H1 (cell line): Measurements from ENCODE around the gene DRC1. TPM values are rescaled to one million over a fixed set of nuclear protein-coding genes. Genes with fewer than 3 reads are reported as not detected.

Source experiments
- CTCF ChIA-PET: fragments of 300-600 bp; sonication (Branson Sonifier 250); formaldehyde crosslinking; loops from one replicate; lab custom pipeline; 2021; ENCODE audit not compliant: partially characterized antibody; lab: Charles Lee
- POLR2A ChIA-PET: fragments of 300-600 bp; sonication (Branson Sonifier 250); formaldehyde crosslinking; loops from one replicate; lab custom pipeline; 2021; ENCODE audit warnings: inconsistent platforms; ENCODE audit not compliant: partially characterized antibody; lab: Charles Lee
- DNase-seq, 2 experiments: peaks; one replicate each; pipeline versions ENCODE4 v3.0.0 to v3.0.0-alpha.2; 2010 to 2022; ENCODE audit warnings: low spot score in 2 of 2, low read depth in 1 of 2, mixed read lengths in 1 of 2
- FAIRE-seq: peaks from 2 replicates; lab custom pipeline; 2011; peaks lifted over from hg19 to GRCh38; lab: Jason Lieb, UNC
- H2AFZ ChIP-seq: 2 replicates; pipeline ENCODE4 v1.8.1; 2012; ENCODE audit warnings: low read length, inconsistent platforms
- H2AK5ac ChIP-seq: 2 replicates; pipeline ENCODE4 v1.6.1; 2013; ENCODE audit warnings: low read depth, low read length
- H2BK120ac ChIP-seq: replicated peaks from 2 replicates; pipeline ENCODE3; 2013; ENCODE audit warnings: low read depth, low read length, inconsistent platforms
- H2BK12ac ChIP-seq: 2 replicates; pipeline ENCODE4 v1.6.1; 2013; ENCODE audit warnings: low read depth, low read length
- H2BK15ac ChIP-seq: 2 replicates; pipeline ENCODE4 v1.6.1; 2013; ENCODE audit warnings: low read length
- H2BK20ac ChIP-seq: 2 replicates; pipeline ENCODE4 v1.6.1; 2013; ENCODE audit warnings: low read length
- H2BK5ac ChIP-seq: 2 replicates; pipeline ENCODE4 v1.6.1; 2013; ENCODE audit warnings: low read depth, low read length
- H3K14ac ChIP-seq: 2 replicates; pipeline ENCODE4 v1.6.1; 2013; ENCODE audit warnings: inconsistent platforms; ENCODE audit not compliant: insufficient read length
- H3K18ac ChIP-seq: 2 replicates; pipeline ENCODE4 v1.6.1; 2013; ENCODE audit warnings: low read length; ENCODE audit errors: extremely low read depth
- H3K23ac ChIP-seq: 2 replicates; pipeline ENCODE4 v1.6.1; 2013; ENCODE audit warnings: inconsistent platforms; ENCODE audit not compliant: insufficient read length
- H3K23me2 ChIP-seq: 2 replicates; pipeline ENCODE4 v1.6.1; 2013; ENCODE audit warnings: low read depth, low read length
- H3K27ac ChIP-seq: 2 replicates; pipeline ENCODE4 v1.6.1; 2011; ENCODE audit warnings: low read depth, low read length, inconsistent platforms
- H3K27me3 ChIP-seq, 4 experiments: replicated peaks in 1 of 4; 1 replicate in 1 of 4; 2 replicates in 3 of 4; pipeline versions ENCODE4 v1.6.1 to v1.8.1; 2011 to 2013; ENCODE audit warnings: low read length in 3 of 4, mild to moderate bottlenecking in 3 of 4, inconsistent platforms in 2 of 4, mixed read lengths in 2 of 4, moderate library complexity in 1 of 4; ENCODE audit not compliant: control insufficient read depth in 3 of 4, insufficient read depth in 3 of 4; ENCODE audit errors: extremely low read depth in 1 of 4
- H3K36me3 ChIP-seq, 4 experiments: 2 replicates each; pipeline versions ENCODE4 v1.6.1 to v1.8.1; 2011 to 2013; ENCODE audit warnings: mild to moderate bottlenecking in 4 of 4, low read length in 3 of 4, moderate library complexity in 2 of 4, control low read depth in 1 of 4, inconsistent platforms in 1 of 4; ENCODE audit not compliant: insufficient read depth in 4 of 4, control insufficient read depth in 2 of 4
- H3K4ac ChIP-seq: replicated peaks from 2 replicates; pipeline ENCODE3; 2013; ENCODE audit warnings: low read length, low read depth, mixed read lengths, inconsistent platforms; ENCODE audit not compliant: insufficient read length
- H3K4me1 ChIP-seq, 4 experiments: replicated peaks in 1 of 4; 1 replicate in 1 of 4; 2 replicates in 3 of 4; pipeline versions ENCODE4 v1.6.1 to v1.8.1; 2011 to 2013; ENCODE audit warnings: low read length in 3 of 4, inconsistent platforms in 2 of 4, mixed read lengths in 1 of 4; ENCODE audit not compliant: insufficient read depth in 4 of 4, control insufficient read depth in 3 of 4
- H3K4me2 ChIP-seq, 2 experiments: 2 replicates each; pipeline versions ENCODE4 v1.6.1 to v1.8.1; 2011 to 2013; ENCODE audit warnings: low read depth in 2 of 2, low read length in 2 of 2, control low read depth in 1 of 2, inconsistent platforms in 1 of 2, mild to moderate bottlenecking in 1 of 2; ENCODE audit not compliant: insufficient read depth in 1 of 2
- H3K4me3 ChIP-seq, 4 experiments: fragments of 200-600, 300-600 bp in 1 of 4; sonication (generic), shearing (Covaris generic), sonication (Bioruptor Twin) in 1 of 4; 2 replicates each; pipeline versions ENCODE4 v1.5.1 to v1.8.1; 2011 to 2016; ENCODE audit warnings: low read length in 4 of 4, low read depth in 3 of 4, control low read depth in 2 of 4, inconsistent platforms in 2 of 4, mild to moderate bottlenecking in 2 of 4, mixed read lengths in 1 of 4, moderate library complexity in 1 of 4; ENCODE audit not compliant: insufficient read depth in 2 of 4; ENCODE audit errors: extremely low read depth in 1 of 4
- H3K56ac ChIP-seq: replicated peaks from 2 replicates; pipeline ENCODE3; 2013; ENCODE audit warnings: low read depth, mild to moderate bottlenecking, mixed read lengths, low read length, inconsistent platforms; ENCODE audit not compliant: insufficient read length
- H3K79me1 ChIP-seq: 2 replicates; pipeline ENCODE4 v1.6.1; 2013; ENCODE audit warnings: low read depth, low read length, control low read depth
- H3K79me2 ChIP-seq, 2 experiments: 2 replicates each; pipeline versions ENCODE4 v1.6.1 to v1.8.1; 2012 to 2013; ENCODE audit warnings: low read length in 2 of 2, mild to moderate bottlenecking in 2 of 2, inconsistent platforms in 1 of 2; ENCODE audit not compliant: insufficient read depth in 2 of 2, control insufficient read depth in 1 of 2
- H3K9ac ChIP-seq, 4 experiments: replicated peaks in 1 of 4; 1 replicate in 1 of 4; 2 replicates in 3 of 4; pipeline versions ENCODE4 v1.6.1 to v1.8.1; 2011 to 2013; ENCODE audit warnings: low read depth in 3 of 4, low read length in 3 of 4, control low read depth in 2 of 4, mild to moderate bottlenecking in 2 of 4, moderate library complexity in 2 of 4, inconsistent platforms in 1 of 4; ENCODE audit errors: extremely low read depth in 1 of 4
- H3K9me3 ChIP-seq, 2 experiments: 2 replicates each; pipeline versions ENCODE4 v1.6.1 to v1.8.1; 2012 to 2013; ENCODE audit warnings: mild to moderate bottlenecking in 2 of 2, moderate library complexity in 2 of 2, control low read depth in 1 of 2, inconsistent platforms in 1 of 2, low read depth in 1 of 2, low read length in 1 of 2, mixed read lengths in 1 of 2; ENCODE audit not compliant: insufficient read depth in 2 of 2
- H4K20me1 ChIP-seq, 2 experiments: replicated peaks in 1 of 2; 2 replicates each; pipeline versions ENCODE3 to v1.8.1; 2011 to 2013; ENCODE audit warnings: inconsistent platforms in 2 of 2, low read length in 2 of 2, mild to moderate bottlenecking in 1 of 2; ENCODE audit not compliant: insufficient read depth in 2 of 2, control insufficient read depth in 1 of 2
- H4K5ac ChIP-seq: 2 replicates; pipeline ENCODE4 v1.6.1; 2013; ENCODE audit warnings: low read length, low read depth, mixed read lengths, inconsistent platforms; ENCODE audit not compliant: insufficient read length
- H4K8ac ChIP-seq: 2 replicates; pipeline ENCODE4 v1.8.0; 2013; ENCODE audit warnings: mild to moderate bottlenecking, moderate library complexity, low read length, inconsistent platforms; ENCODE audit not compliant: insufficient read depth; ENCODE audit errors: extremely low read depth
- H4K91ac ChIP-seq: replicated peaks from 2 replicates; pipeline ENCODE3; 2013; ENCODE audit warnings: low read length, mixed read lengths, inconsistent platforms; ENCODE audit not compliant: insufficient read length
- CBX8 ChIP-seq: fragments of 300-800, 300-1000 bp; sonication (generic); IDR thresholded peaks from 2 replicates; pipeline ENCODE4 v1.7.1; 2016; ENCODE audit warnings: low read depth, low read length, borderline replicate concordance
- CHD1 ChIP-seq: IDR thresholded peaks from 2 replicates; pipeline ENCODE4 v1.6.1; 2012; ENCODE audit warnings: low read depth, low read length, improper control_type of control experiment
- KDM4A ChIP-seq: IDR thresholded peaks from one replicate; pipeline ENCODE4 v1.7.1; 2012; ENCODE audit warnings: low read depth, mild to moderate bottlenecking, moderate library complexity, low read length, inconsistent platforms; ENCODE audit not compliant: severe bottlenecking
- RFX5 ChIP-seq: IDR thresholded peaks from 2 replicates; pipeline ENCODE4 v1.6.1; 2011; ENCODE audit warnings: low read depth, low read length, improper control_type of control experiment, borderline replicate concordance
- RXRA ChIP-seq: IDR thresholded peaks from 2 replicates; pipeline ENCODE4 v1.6.1; 2011; ENCODE audit warnings: low read depth, mild to moderate bottlenecking, low read length, moderate library complexity; ENCODE audit not compliant: insufficient read depth
- SIRT6 ChIP-seq: IDR thresholded peaks from one replicate; pipeline ENCODE4 v1.7.1; 2012; ENCODE audit warnings: low read length, inconsistent platforms
- SRF ChIP-seq: IDR thresholded peaks from 2 replicates; pipeline ENCODE4 v1.6.1; 2011; ENCODE audit warnings: mild to moderate bottlenecking, low read depth, low read length, moderate library complexity
- WGBS, 2 experiments: shearing (Covaris generic) in 1 of 2; methylation state at CpG; one replicate each; pipeline versions ENCODE4 v1.1.6 to v1.1.7; 2013 to 2015; ENCODE audit warnings: low lambda C conversion rate in 2 of 2, mixed read lengths in 2 of 2, inconsistent platforms in 1 of 2, low coverage in 1 of 2, missing lambda C conversion rate in 1 of 2; ENCODE audit not compliant: insufficient replicate concordance in 2 of 2, insufficient coverage in 1 of 2, insufficient read length in 1 of 2; ENCODE audit errors: extremely low coverage in 1 of 2, missing lambda C conversion rate in 1 of 2; 5-methylcytosine and 5-hydroxymethylcytosine counted together
- polyA plus RNA-seq, 7 experiments: library from polyadenylated mRNA; depleted of rRNA in 3 of 7; stranded (reverse) in 5 of 7; unstranded in 2 of 7; fragments of >200 nt in 5 of 7; fragments of 200-250 nt in 2 of 7; gene quantifications; 1 replicate in 5 of 7; 2 replicates in 1 of 7; 4 replicates in 1 of 7; pipeline versions ENCODE4 v1.2.1 to v1.2.3, GENCODE V29; 2011 to 2013; ENCODE audit warnings: missing spikeins in 2 of 7, mixed read lengths in 2 of 7
- total RNA-seq: library from RNA; stranded (reverse); fragmentation: NEBNext Ultra II Directional; extraction: Animal tissue kit (Norgen Biotek cat#: 25700); gene quantifications from 2 replicates; pipeline ENCODE4 v1.2.1, GENCODE V29; 2021

Gene DRC1
- total and polyA plus RNA-seq, 2 of the 8 experiments (the other 6 are each of a cell fraction or from before 2014, with no cell fraction given): 0.08 TPM; not detected in 1

- Histone ChIP-seq H4K5ac (no peak overlapping the region), H3K27ac (no peak overlapping the region), H2BK5ac (no peak overlapping the region), H2AFZ (peak overlapping the region; percentile 91), H3K56ac (no peak overlapping the region), H3K4me3 (no peak overlapping the region), H4K20me1 (no peaks in the 10 kb centered on the region), H2BK120ac (no peak overlapping the region), H3K18ac (no peak overlapping the region), H3K23ac (no peak overlapping the region), H3K14ac (no peak overlapping the region), H4K8ac (no peak overlapping the region), H3K9me3 (no peaks in the 10 kb centered on the region), H3K36me3 (no peaks in the 10 kb centered on the region), H3K23me2 (no peaks in the 10 kb centered on the region), H3K79me2 (no peaks in the 10 kb centered on the region), H2BK15ac (no peak overlapping the region), H3K27me3 (no peaks in the 10 kb centered on the region), H2BK12ac (no peak overlapping the region), H3K4ac (no peak overlapping the region), H3K4me2 (no peak overlapping the region), H3K9ac (no peak overlapping the region), H3K4me1 (no peaks in the 10 kb centered on the region), H4K91ac (no peak overlapping the region), H2BK20ac (no peak overlapping the region), H3K79me1 (no peaks in the 10 kb centered on the region), H2AK5ac (no peak overlapping the region)
- no peak for FAIRE-seq
- 85% methylated on average over 8 of the region's 8 CpGs; no CpG with 5 or more reads in 1 of the 2 experiments for WGBS, 2 experiments
- ChIA-PET POLR2A (interaction anchor here (1.5 kb wide), 1 partner anchor 21 kb away, joined by 3 read pairs; no protein-coding TSS in a partner anchor), CTCF (interaction anchor here (0.5 to 1.0 kb wide), 2 partner anchors 21 to 22 kb away, joined by 3 read pairs; no protein-coding TSS in a partner anchor)
- TF ChIP-seq SIRT6 (no peak), CBX8 (no peak), KDM4A (no peak), RXRA (no peak), CHD1 (no peak), SRF (no peak), RFX5 (no peak)
- no peak for DNase-seq
Observed at GRCh38 chr2:26438526-26438925, 36.8 kb downstream of the DRC1 start.
